Natural killer cell treated with Interleukin-12 subunit alpha and Interleukin-12 subunit beta and Interleukin-15 and Interleukin-18, amount 100 ng/mL, for 72 hours (primary cell): Measurements from ENCODE around the gene TMEM115. TPM values are rescaled to one million over a fixed set of nuclear protein-coding genes. Genes with fewer than 3 reads are reported as not detected.

Source experiments
- ATAC-seq, 2 donors: fragments of 150-1000 bp; cut with Tn5 transposase in 1 of 2; sonication (Bioruptor Pico), chemical (Tn5 transposase) in 1 of 2; 2 replicates each; pipeline ENCODE4 v1.10.0; 2021
- DNase-seq: peaks from one replicate; pipeline ENCODE4 v3.0.0; 2022; ENCODE audit warnings: low spot score
- H3K27ac Mint-ChIP-seq, 2 donors: 1 replicate in 1 of 2; 2 replicates in 1 of 2; pipeline ENCODE4 v1.8.0; 2022; ENCODE audit warnings: mixed read lengths in 2 of 2, mild to moderate bottlenecking in 1 of 2, moderate library complexity in 1 of 2
- H3K27me3 Mint-ChIP-seq, 2 donors: 1 replicate in 1 of 2; 2 replicates in 1 of 2; pipeline ENCODE4 v1.8.0; 2022; ENCODE audit warnings: mixed read lengths in 2 of 2
- H3K36me3 Mint-ChIP-seq: one replicate; pipeline ENCODE4 v1.8.0; 2022; ENCODE audit warnings: mixed read lengths
- H3K4me1 Mint-ChIP-seq, 2 donors: 1 replicate in 1 of 2; 2 replicates in 1 of 2; pipeline ENCODE4 v1.8.0; 2022; ENCODE audit warnings: low read depth in 2 of 2, mixed read lengths in 2 of 2, mild to moderate bottlenecking in 1 of 2
- H3K4me3 Mint-ChIP-seq: one replicate; pipeline ENCODE4 v1.8.0; 2022; ENCODE audit warnings: mixed read lengths
- H3K9me3 Mint-ChIP-seq: 2 replicates; pipeline ENCODE4 v1.8.0; 2022; ENCODE audit warnings: mixed read lengths
- total RNA-seq, 2 donors: library from RNA; stranded (reverse); gene quantifications; one replicate each; pipeline ENCODE4 v1.2.3, GENCODE V29; 2022

The TMEM115 gene
- total RNA-seq, 2 donors from 2014 or later = 29.6 to 32.8 TPM

DNA sequence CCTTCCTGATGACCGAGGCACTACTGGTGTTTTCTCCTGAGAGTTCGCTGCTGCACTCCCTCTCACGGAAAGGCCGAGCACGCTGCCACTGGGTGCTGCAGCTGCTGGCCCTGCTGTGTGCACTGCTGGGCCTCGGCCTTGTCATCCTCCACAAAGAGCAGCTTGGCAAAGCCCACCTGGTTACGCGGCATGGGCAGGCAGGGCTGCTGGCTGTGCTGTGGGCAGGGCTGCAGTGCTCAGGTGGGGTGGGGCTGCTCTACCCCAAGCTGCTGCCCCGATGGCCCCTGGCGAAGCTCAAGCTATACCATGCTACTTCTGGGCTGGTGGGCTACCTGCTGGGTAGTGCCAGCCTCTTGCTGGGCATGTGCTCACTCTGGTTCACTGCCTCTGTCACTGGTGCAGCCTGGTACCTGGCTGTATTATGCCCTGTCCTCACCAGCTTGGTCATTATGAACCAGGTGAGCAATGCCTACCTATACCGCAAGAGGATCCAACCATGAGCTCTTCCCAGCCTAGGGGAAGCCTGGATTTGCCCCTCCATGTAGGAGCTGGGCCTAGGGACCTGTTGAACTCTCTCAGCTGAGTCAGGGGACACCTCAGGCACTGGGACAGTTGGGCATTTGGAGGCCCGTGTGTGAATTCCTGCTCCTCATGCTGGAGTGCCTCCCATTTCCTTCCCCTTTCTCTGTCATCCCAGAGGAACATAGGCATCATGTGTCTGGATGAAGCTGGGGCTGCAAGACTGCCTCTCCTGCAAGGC lies 5.9 kb downstream of the TMEM115 start:
- peaks cover 12% of the 10 kb centered on the region for H3K36me3 Mint-ChIP-seq
- DNase-seq (no peak), ATAC-seq (no peak)
- no peaks in the 10 kb centered on the region for H3K27me3 Mint-ChIP-seq
- no peaks in the 10 kb centered on the region for H3K9me3 Mint-ChIP-seq
- H3K4me1 Mint-ChIP-seq = peaks cover 40 to 57% of the 10 kb centered on the region in 2 donors
- H3K4me3 Mint-ChIP-seq = no peak overlapping the region
- peak overlapping the region in 1 of 2 donors; percentile 45 for H3K27ac Mint-ChIP-seq

DNA sequence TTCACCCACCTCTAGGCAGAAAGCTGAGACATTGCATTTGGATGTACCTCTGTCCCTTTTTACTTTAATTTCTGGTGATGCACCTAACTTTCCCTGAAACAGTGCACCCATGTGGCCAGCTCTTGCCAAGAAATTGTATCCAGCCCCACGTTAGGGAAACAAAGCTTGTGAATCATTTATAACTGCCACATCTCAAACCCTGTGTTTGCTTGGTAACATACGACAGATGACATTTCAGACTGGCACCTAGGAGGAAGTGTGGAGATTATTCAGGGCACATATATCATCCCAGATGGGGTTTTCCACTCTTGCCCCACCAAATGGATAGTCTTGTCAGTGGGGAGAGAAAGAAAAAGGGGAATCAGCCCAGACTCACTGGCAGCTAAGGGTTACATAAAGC lies 6.5 kb downstream of the TMEM115 start:
- H3K4me3 Mint-ChIP-seq = no peak overlapping the region
- no peak for DNase-seq
- peaks cover 6% of the 10 kb centered on the region for H3K36me3 Mint-ChIP-seq
- H3K27me3 Mint-ChIP-seq = no peaks in the 10 kb centered on the region
- H3K4me1 Mint-ChIP-seq = peaks cover 40 to 57% of the 10 kb centered on the region in 2 donors
- no peaks in the 10 kb centered on the region for H3K9me3 Mint-ChIP-seq
- H3K27ac Mint-ChIP-seq = peak overlapping the region in 1 of 2 donors; percentile 45
- no peak for ATAC-seq

DNA sequence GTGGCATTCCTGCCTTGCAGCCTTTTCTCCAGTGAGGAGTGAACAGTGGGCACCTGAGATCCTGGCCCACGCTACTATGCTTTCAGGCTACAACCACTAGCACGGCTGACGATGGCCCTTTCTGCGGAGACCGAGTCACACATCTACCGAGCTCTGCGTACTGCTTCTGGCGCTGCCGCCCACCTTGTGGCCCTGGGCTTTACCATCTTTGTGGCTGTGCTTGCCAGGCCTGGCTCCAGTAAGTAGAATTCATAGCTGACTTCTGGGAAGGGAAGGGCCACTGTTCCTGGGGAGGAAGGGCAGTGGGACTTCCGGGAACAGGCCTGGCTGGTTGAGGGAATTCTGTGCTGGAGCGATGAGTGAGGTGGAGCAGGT lies 8.0 kb downstream of the TMEM115 start:
- H3K4me3 Mint-ChIP-seq = peak overlapping the region; percentile 98
- peaks cover 6% of the 10 kb centered on the region for H3K36me3 Mint-ChIP-seq
- H3K4me1 Mint-ChIP-seq = peaks cover 35 to 47% of the 10 kb centered on the region in 2 donors

DNA sequence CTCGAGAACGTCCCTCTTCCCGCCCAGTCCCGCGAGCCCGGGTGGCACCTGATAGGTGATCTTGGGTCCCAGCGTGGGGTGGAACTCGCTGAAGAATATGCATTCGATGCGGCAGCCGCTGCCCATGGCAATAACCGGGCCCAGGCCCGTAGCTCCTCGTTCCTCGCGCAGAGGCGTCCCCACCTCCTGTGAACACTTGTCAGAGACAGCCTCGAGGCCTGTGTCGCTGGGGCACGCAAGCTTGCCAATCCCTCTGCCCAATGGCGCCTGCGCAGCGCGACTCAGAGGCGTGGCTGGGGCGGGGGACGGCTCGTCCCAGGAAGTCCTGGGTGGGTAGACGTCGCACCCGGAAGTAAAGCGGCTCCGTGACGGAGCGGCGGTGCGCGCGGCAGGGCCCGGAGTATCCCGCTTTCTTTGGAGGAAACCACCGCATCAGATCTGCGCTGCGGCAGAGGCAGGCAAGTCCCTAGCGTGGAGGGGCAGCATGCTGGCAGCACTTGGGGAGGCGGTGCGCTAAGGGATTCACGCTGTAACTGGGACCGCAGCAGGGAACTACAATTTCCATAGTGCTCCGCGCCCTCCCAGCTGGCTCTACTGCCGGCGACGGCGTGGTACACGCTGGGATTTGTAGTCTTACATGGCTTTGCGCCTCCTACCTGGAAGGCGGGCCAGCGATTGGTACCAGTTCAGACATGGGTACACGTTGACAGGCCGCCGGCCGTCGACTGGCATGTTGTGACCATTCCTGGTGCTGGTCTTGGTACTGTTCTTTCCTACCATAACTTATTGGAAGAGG lies 8.6 kb downstream of the TMEM115 start, which contains the start of the genes CYB561D2 and NPRL2:
Gene CYB561D2, plus strand, starts transcription at position 336 of the 796 bp plus-strand sequence. CDS start 572 bp downstream, outside the sequence.
Gene NPRL2, minus strand, starts transcription at position 249 of the 796 bp plus-strand sequence. Its CDS starts 123 bp downstream, at position 126.
- H3K27me3 Mint-ChIP-seq = no peaks in the 10 kb centered on the region
- DNase-seq (peak; percentile 99), ATAC-seq (peak; percentile 95 to 96)
- H3K36me3 Mint-ChIP-seq = peaks cover 6% of the 10 kb centered on the region
- H3K9me3 Mint-ChIP-seq = no peaks in the 10 kb centered on the region
- peak within 1 kb of the TSS; percentile 93 to 96 for H3K27ac Mint-ChIP-seq
- H3K4me1 Mint-ChIP-seq = peaks cover 41 to 51% of the 10 kb centered on the region in 2 donors
- peak within 1 kb of the TSS; percentile 98 for H3K4me3 Mint-ChIP-seq

More for the DNA sequence above, 8.0 kb downstream of the TMEM115 start:
- Mint-ChIP-seq H3K27me3 (no peaks in the 10 kb centered on the region), H3K9me3 (no peaks in the 10 kb centered on the region), H3K27ac (peak overlapping the region; percentile 93 to 96)
- ATAC-seq = no peak
- DNase-seq = no peak

DNA sequence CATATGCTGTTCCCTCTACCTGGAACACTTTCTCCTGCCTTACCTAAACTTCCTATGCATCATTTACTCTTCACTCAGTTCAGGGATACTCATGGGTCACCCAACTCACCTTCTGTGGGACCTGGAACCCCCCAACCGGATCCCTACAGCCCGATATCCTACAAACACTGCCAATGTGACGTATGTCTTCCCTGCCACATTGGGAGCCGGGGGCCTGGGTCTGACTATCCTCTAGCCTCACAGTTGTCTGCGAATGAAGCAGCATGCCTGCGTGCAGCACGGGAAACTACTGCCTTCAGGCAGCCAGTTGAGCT lies 9.2 kb downstream of the TMEM115 start:
- no peaks in the 10 kb centered on the region for H3K9me3 Mint-ChIP-seq
- no peaks in the 10 kb centered on the region for H3K27me3 Mint-ChIP-seq
- H3K4me3 Mint-ChIP-seq = peak overlapping the region; percentile 98
- peaks cover 6% of the 10 kb centered on the region for H3K36me3 Mint-ChIP-seq
- peak overlapping the region; percentile 93 to 96 for H3K27ac Mint-ChIP-seq
- H3K4me1 Mint-ChIP-seq = peaks cover 42 to 47% of the 10 kb centered on the region in 2 donors
- DNase-seq = no peak
- ATAC-seq = no peak

DNA sequence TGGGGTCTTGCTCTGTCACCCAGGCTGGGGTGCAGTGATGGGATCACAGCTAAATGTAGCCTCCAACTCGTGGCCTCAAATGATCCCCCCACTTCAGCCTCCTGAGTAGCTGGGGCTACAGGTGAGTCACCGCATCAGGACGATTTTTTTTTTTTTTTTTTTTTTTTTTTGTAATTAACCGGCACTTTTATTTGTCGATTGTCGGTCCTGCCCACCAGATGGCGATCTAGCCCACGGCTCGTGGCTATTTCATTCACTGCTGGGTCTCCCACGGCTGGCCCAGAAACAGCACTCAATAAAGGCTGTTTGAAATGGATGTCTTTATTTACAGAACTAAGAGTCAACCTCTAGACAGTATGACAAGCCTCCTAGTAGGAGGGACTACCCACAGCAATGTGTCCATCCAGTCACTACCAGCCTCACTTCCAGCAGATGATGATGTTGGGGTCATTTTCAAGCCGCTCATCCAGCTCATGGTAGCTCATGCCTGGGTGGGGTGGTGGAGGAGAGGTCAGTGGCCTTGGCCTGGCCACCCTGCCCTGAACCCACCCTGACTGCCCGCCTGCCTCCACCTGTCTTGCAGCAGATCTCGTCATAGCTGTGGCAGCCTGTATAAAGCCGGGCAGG lies 12.0 kb downstream of the TMEM115 start:
- ATAC-seq = no peak
- no peak for DNase-seq
- Mint-ChIP-seq H3K27me3 (no peaks in the 10 kb centered on the region), H3K4me3 (no peak overlapping the region), H3K4me1 (peaks cover 42 to 53% of the 10 kb centered on the region in 2 donors), H3K9me3 (no peaks in the 10 kb centered on the region), H3K27ac (peak overlapping the region in 1 of 2 donors; percentile 43), H3K36me3 (no peaks in the 10 kb centered on the region)

DNA sequence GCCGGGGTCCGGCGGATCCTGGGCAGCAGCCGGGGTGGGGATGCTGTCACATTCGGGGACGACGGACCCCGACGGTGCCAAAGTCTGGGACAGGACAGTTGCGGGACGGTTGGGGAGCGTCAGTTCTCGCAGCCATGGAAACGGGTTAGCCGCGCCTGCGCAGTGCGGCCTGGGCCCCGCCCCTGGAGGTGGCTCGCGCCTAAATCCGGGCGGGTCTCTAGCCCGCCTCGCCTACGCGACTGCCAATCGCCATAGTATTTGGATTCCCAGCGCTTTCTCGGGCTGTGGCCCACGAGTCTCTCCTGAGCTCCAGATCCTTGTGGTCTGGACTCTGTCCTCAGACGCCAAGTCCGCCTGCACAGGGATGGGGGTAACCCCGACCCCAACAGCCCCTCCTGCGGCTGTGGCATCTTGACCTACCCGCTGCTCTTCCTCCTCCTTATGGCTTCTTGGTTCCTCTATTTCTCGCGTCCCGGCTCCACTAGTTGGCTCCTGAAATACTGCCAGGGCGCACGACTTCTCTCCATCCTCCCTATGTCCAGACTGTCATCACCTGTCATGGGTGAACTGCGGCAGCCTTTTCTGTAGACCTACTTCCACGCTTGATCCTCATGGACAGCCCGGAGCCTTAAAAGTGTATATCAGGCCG lies 13.6 kb downstream of the TMEM115 start, which contains the start of gene ZMYND10:
Gene ZMYND10, minus strand, starts transcription at position 147 of the 649 bp plus-strand sequence. CDS start 153 bp downstream, outside the sequence.
- Mint-ChIP-seq H3K4me1 (peaks cover 41 to 55% of the 10 kb centered on the region in 2 donors), H3K36me3 (no peaks in the 10 kb centered on the region), H3K4me3 (peak within 1 kb of the TSS; percentile 77), H3K9me3 (no peaks in the 10 kb centered on the region), H3K27ac (peak within 1 kb of the TSS in 1 of 2 donors; percentile 63), H3K27me3 (no peaks in the 10 kb centered on the region)
- DNase-seq (peak; percentile 83), ATAC-seq (peak in 1 of 2 donors; percentile 34)

DNA sequence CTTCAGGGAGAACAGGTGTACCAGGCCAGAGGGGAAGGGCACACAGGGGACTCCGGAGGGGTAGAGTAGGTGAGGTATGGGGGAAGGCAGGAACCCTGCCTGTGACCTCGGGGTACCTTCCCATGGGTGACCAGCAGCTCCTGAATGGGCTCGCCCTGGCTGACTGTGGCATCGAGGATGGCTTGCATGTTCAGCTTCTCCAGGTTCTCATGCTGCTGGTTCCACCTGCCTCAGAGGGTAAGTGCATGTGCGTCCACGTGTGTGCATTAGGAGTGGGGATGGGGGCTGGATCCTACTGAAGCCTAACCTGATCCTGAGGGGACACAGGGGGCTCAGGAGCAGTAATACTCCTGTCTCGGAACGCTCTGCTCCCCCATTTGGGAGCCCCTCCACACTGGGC lies 14.3 kb downstream of the TMEM115 start:
- no peak overlapping the region for H3K4me3 Mint-ChIP-seq
- no peak for ATAC-seq

DNA sequence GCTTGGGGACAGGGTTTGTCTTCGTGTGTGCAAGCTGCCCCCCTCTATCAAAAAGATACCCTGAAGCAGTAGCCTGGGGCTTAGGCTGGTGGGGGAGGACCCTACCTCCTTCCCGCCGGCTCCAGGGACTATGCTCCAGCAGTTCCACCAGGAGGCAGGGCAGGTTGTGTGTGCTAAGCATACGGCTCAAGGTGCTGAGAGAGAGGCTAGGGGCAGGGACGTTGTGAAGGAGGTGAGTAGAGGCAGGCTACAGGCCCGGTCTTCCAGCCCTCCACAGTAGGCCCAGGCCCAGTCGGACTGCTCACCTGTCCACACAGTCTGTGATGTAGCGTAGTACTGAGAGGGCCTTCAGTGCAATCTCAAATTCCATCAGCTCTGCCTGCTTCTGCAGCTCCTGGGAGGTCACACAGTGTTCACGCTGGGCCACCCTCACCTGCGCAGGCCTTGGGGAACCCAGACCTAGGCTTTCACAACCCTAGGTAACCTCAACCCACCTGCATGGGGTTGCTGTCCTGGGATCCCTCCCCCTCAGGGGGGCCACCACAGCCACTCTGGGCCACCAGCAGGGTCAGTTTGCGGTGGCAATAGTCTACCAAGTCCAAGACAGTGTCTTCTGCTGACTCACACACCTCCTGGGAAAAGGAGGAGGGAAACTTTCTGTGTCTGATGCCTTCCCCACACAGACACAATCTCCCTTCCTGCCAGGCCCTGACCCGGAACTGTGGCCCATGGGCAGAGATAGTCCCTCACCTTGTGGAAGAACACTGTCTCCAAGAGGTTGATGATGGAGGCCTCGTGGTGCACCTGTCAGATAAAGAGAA lies 16.3 kb downstream of the TMEM115 start:
- H3K4me1 Mint-ChIP-seq = peaks cover 44 to 55% of the 10 kb centered on the region in 2 donors
- H3K36me3 Mint-ChIP-seq = no peaks in the 10 kb centered on the region
- ATAC-seq (no peak), DNase-seq (no peak)
- H3K27ac Mint-ChIP-seq = peak overlapping the region in 1 of 2 donors; percentile 17
- no peaks in the 10 kb centered on the region for H3K9me3 Mint-ChIP-seq
- no peaks in the 10 kb centered on the region for H3K27me3 Mint-ChIP-seq
- no peak overlapping the region for H3K4me3 Mint-ChIP-seq

More for the DNA sequence above, 14.3 kb downstream of the TMEM115 start:
- Mint-ChIP-seq H3K27me3 (no peaks in the 10 kb centered on the region), H3K36me3 (no peaks in the 10 kb centered on the region), H3K9me3 (no peaks in the 10 kb centered on the region), H3K4me1 (peaks cover 36 to 52% of the 10 kb centered on the region in 2 donors), H3K27ac (no peak overlapping the region)
- DNase-seq = no peak

DNA sequence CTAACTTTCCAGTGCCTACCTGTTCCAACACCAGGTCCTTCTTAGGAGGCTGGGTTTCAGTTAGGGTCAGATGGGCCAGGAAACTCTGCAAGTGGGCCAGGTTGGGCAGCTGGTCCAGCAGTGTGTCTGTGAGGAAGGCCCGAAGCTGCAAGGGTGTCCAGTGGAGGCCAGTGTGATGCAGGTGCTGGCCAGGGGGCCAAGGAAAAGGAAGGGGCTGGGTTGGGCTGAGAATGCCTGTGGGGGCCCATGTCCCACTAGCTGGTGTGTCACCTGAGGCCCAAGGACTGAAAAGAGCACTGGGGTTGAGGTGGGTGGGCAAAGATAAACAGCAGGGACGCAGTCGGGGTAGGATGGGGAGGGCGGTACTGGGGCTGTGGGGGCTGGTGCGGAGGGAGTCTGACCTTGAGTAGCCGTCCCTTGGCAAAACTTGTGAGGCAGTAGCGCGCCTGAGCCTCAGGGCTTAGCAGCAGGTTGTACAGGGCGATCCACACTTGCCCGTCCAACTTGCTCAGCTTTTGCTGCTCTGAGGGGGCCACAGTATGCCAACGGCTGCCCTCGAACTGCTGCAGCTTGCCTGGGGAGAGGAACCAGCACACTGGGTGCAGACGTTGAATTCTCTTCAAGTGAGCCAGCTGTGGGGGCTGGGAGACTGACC lies 17.2 kb downstream of the TMEM115 start:
- no peak overlapping the region for H3K27ac Mint-ChIP-seq
- DNase-seq = no peak

DNA sequence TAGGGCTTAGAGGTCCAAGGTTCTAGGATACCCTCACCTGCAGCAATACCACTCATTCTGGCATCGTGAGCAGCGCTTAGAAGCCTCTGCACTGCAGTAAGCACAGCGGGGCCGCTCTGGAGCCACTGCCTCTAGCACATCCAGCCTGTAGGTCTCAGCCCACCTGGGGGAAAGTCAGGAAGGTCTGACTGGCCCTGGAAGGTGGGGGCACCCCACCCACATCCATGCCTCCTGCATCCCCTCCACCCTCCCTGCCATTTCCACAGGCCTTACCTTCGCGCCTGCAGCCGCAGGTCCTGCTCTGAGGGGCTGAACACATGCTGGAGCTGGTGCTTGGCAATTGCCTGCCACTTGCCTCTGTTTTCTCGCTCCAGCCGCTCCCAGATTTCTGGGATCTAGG lies 17.8 kb downstream of the TMEM115 start:
- DNase-seq (no peak), ATAC-seq (no peak)
- peaks cover 38 to 55% of the 10 kb centered on the region in 2 donors for H3K4me1 Mint-ChIP-seq

More for the DNA sequence above, 17.2 kb downstream of the TMEM115 start:
- Mint-ChIP-seq H3K36me3 (no peaks in the 10 kb centered on the region), H3K27me3 (no peaks in the 10 kb centered on the region), H3K4me3 (no peak overlapping the region), H3K4me1 (peaks cover 38 to 53% of the 10 kb centered on the region in 2 donors), H3K9me3 (no peaks in the 10 kb centered on the region)
- ATAC-seq = no peak

More for the DNA sequence above, 17.8 kb downstream of the TMEM115 start:
- peaks cover 2% of the 10 kb centered on the region for H3K36me3 Mint-ChIP-seq
- H3K9me3 Mint-ChIP-seq = no peaks in the 10 kb centered on the region
- H3K27me3 Mint-ChIP-seq = no peaks in the 10 kb centered on the region
- H3K4me3 Mint-ChIP-seq = peak overlapping the region; percentile 83
- peak overlapping the region in 1 of 2 donors; percentile 97 for H3K27ac Mint-ChIP-seq
